Vagina (tissue), 2 donors: ENCODE results near the gene PPP1R9B.

Source experiments
- CTCF ChIP-seq, 3 experiments: fragments of 450-650 bp in 2 of 3; fragments of 200-600 bp in 1 of 3; sonication (generic) in 1 of 3; IDR thresholded peaks; one replicate each; pipeline ENCODE4 v1.5.1; 2017 to 2019; ENCODE audit warnings: antibody characterized with exemption in 3 of 3, mild to moderate bottlenecking in 2 of 3, moderate library complexity in 2 of 3
- POLR2A ChIP-seq, 2 donors: fragments of 450-650 bp; IDR thresholded peaks; one replicate each; pipeline ENCODE4 v1.6.1; 2017; ENCODE audit warnings: antibody characterized with exemption in 2 of 2, mild to moderate bottlenecking in 2 of 2, moderate library complexity in 2 of 2
- POLR2AphosphoS5 ChIP-seq, 2 donors: sonication (generic); formaldehyde crosslinking; IDR thresholded peaks; one replicate each; pipeline ENCODE4 v1.9.0; 2017; ENCODE audit warnings: antibody characterized with exemption in 2 of 2, mild to moderate bottlenecking in 2 of 2, low read depth in 1 of 2; ENCODE audit not compliant: insufficient read depth in 1 of 2

DNA sequence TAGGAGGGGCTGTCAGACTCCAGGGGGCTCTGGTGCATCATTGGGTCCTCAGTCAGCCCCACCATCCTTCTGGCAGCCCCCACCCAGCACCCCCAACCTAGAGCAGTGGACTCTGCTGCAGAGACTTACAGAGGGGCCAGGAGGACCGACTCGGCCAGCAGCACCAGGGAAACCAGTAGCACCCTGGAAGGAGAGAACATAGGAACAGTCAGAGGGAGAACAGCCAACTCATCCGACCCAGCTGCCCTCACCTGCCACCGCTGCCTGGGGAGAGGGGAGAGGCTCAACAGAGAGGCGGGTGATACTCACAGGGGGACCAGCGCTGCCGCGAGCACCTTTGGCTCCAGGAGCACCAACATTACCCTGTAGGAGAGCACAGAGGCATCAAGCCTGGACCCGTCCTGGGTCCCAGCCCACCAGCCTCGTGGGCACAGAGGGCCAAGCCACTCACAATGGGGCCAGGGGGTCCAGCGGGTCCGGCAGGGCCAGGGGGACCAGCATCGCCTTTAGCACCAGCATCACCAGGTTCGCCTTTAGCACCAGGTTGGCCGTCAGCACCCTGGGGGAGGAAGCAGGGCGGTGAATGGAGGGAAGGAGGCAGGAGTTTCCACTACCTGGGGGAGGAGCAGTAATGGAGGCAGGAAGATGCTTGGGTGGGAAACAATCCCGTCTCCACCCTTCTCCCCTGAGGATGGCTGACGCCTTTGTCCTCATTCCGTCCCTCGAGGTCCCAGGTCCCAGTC, 39.2 kb upstream of the PPP1R9B start:
- no peak for TF ChIP-seq CTCF (IDR thresholded peaks at IDR 0.05)
- TF ChIP-seq POLR2AphosphoS5 (IDR thresholded peaks at IDR 0.05; ENCODE audit: insufficient read depth in 1 of 2, low read depth in 1 of 2) = no peak
- no peak for TF ChIP-seq POLR2A (IDR thresholded peaks at IDR 0.05)
